T-helper 1 cell (primary cell): ENCODE measurements around the gene JAGN1.
"Not testable (repeated sequence)": the region's sequence is repeated elsewhere in the genome, so short reads cannot be mapped to it uniquely, and the experiment has no call there.

Experiments used
- DNase-seq, 5 donors: peaks; one replicate each; pipeline ENCODE4 v3.0.0-alpha.2; 2012 to 2020

The JAGN1 gene

GRCh38 chr3:9867106-9867505, 23.3 kb upstream of the JAGN1 start:
- DNase-seq, result no peak

- DNase-seq, result no peak
Measured at GRCh38 chr3:9869955-9870354, 20.5 kb upstream of the JAGN1 start.

GRCh38 chr3:9870978-9871377, 19.4 kb upstream of the JAGN1 start:
- no peak for DNase-seq

- DNase-seq, result not testable (repeated sequence)
Measured at GRCh38 chr3:9872067-9872466, 18.3 kb upstream of the JAGN1 start.

GRCh38 chr3:9875448-9875847, 15.0 kb upstream of the JAGN1 start:
- no peak for DNase-seq

GRCh38 chr3:9876255-9876654, 14.2 kb upstream of the JAGN1 start:
- DNase-seq, result not testable (repeated sequence)

- no peak for DNase-seq
Measured at GRCh38 chr3:9876991-9877390, 13.4 kb upstream of the JAGN1 start.

GRCh38 chr3:9878700-9879099, 11.7 kb upstream of the JAGN1 start:
- no peak for DNase-seq

GRCh38 chr3:9879830-9880549, 10.4 kb upstream of the JAGN1 start, which contains the start of gene CIDEC:
Gene CIDEC (minus strand): TSS chr3:9880253. CDS start chr3:9878486, 1,767 bp downstream.
- DNase-seq, result no peak

GRCh38 chr3:9881441-9881840, 9.0 kb upstream of the JAGN1 start:
- no peak for DNase-seq

- no peak for DNase-seq
Measured at GRCh38 chr3:9883706-9884554, 6.5 kb upstream of the JAGN1 start.

- DNase-seq, result no peak
Measured at GRCh38 chr3:9884555-9885165, 5.8 kb upstream of the JAGN1 start.

- DNase-seq, result no peak
Measured at GRCh38 chr3:9886328-9886727, 4.1 kb upstream of the JAGN1 start.

- DNase-seq, result no peak
Measured at GRCh38 chr3:9887480-9887879, 2.9 kb upstream of the JAGN1 start.

GRCh38 chr3:9888540-9888939, 1.9 kb upstream of the JAGN1 start:
- DNase-seq, result no peak

GRCh38 chr3:9889405-9889804, 1.0 kb upstream of the JAGN1 start:
- DNase-seq, result no peak

- DNase-seq, result no peak
Measured at GRCh38 chr3:9891072-9891622, 737 bp downstream of the JAGN1 start.

- no peak for DNase-seq
Measured at GRCh38 chr3:9893739-9894138, 3.3 kb downstream of the JAGN1 start.

GRCh38 chr3:9895715-9896114, 5.3 kb downstream of the JAGN1 start:
- not testable (repeated sequence) for DNase-seq

GRCh38 chr3:9896755-9897407, 6.5 kb downstream of the JAGN1 start:
- DNase-seq, result not testable (repeated sequence)

GRCh38 chr3:9897408-9898372, 7.3 kb downstream of the JAGN1 start:
- no peak for DNase-seq
